ENCODE data around the gene PITX3. TPM values are rescaled to one million over a fixed set of nuclear protein-coding genes. Genes with fewer than 3 reads are reported as not detected.
"Not testable (repeated sequence)": the region's sequence is repeated elsewhere in the genome, so short reads cannot be mapped to it uniquely, and the experiment has no call there.

Gene PITX3
- polyA plus RNA-seq, 1 donor from 2014 or later, result not detected

DNA sequence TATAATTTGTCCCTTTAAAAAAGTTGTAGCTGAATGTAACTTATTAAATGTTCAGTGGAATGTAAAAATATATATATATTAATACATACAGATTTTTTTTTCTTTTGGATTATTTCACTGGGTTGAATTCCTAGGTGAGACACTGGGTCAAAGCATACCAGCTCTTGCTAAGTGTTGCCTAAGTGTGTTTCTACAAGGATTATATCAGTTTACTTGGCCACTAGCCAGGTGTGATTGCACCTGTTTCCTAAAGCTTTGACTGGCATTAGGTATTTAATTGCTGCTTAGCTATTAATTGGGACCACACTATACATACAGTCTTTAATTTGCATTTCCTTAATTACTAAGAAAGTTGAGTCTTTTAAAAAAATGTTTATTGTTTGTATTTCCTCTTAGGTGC lies 20.7 kb downstream of the PITX3 start:
- Histone ChIP-seq H3K79me2 (replicated peaks; ENCODE audit: insufficient read depth, low read length) (no peaks in the 10 kb centered on the region), H3K4me2 (ENCODE audit: low read length) (no peak overlapping the region), H2AFZ (ENCODE audit: low read depth, low read length) (no peak overlapping the region), H3K9me2 (ENCODE audit: insufficient read depth, low read length) (no peaks in the 10 kb centered on the region), H3K27ac (ENCODE audit: low read length) (no peak overlapping the region), H3K4me3 (ENCODE audit: low read length) (no peak overlapping the region), H3K9ac (ENCODE audit: low read length) (no peak overlapping the region), H3K9me3 (ENCODE audit: low read length) (no peaks in the 10 kb centered on the region), H3F3A (ENCODE audit: insufficient read depth, low read length, poor library complexity, severe bottlenecking) (no peaks in the 10 kb centered on the region), H3K27me3 (ENCODE audit: insufficient read depth, low read depth, low read length) (peaks cover 4% of the 10 kb centered on the region), H4K20me1 (ENCODE audit: insufficient read depth) (no peaks in the 10 kb centered on the region), H3K36me3 (ENCODE audit: insufficient read depth, low read length) (no peaks in the 10 kb centered on the region)
- TF ChIP-seq SMC3 (conservative IDR thresholded peaks at IDR 0.05; ENCODE audit: poor library complexity), result no peak
- TF ChIP-seq TAF1 (IDR thresholded peaks at IDR 0.05; ENCODE audit: low read depth), result no peak
- no peak for TF ChIP-seq EZH2 (IDR thresholded peaks at IDR 0.05; ENCODE audit: borderline replicate concordance, insufficient read depth, low read length, poor library complexity, severe bottlenecking)

DNA sequence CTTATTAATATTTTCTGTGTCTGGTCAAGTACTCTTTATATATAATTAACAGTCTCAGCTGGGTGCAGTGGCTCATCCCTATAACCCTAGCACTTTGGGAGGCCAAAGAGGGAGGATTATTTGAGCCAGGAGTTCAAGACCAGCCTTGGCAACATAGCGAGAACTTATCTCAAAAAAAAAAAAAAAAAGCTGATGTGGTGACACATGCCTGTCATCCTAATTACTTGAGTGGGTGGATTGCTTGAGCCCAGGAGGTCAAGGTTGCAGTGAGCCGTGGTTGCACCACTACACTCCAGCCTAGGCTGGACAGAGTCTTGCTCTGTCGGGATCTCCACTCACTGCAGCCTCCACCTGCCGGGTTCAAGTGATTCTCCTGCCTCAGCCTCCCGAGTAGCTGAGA lies 21.9 kb downstream of the PITX3 start:
- Histone ChIP-seq H3K27me3 (ENCODE audit: insufficient read depth, low read depth, low read length) (no peaks in the 10 kb centered on the region), H3K9me3 (ENCODE audit: low read length) (no peaks in the 10 kb centered on the region), H3K4me2 (ENCODE audit: low read length) (no peak overlapping the region), H3K79me2 (replicated peaks; ENCODE audit: insufficient read depth, low read length) (no peaks in the 10 kb centered on the region), H3K36me3 (ENCODE audit: insufficient read depth, low read length) (no peaks in the 10 kb centered on the region), H3K9ac (ENCODE audit: low read length) (no peak overlapping the region), H3K9me2 (ENCODE audit: insufficient read depth, low read length) (no peaks in the 10 kb centered on the region), H2AFZ (ENCODE audit: low read depth, low read length) (no peak overlapping the region), H3K4me3 (ENCODE audit: low read length) (no peak overlapping the region), H3F3A (ENCODE audit: insufficient read depth, low read length, poor library complexity, severe bottlenecking) (no peaks in the 10 kb centered on the region), H4K20me1 (ENCODE audit: insufficient read depth) (no peaks in the 10 kb centered on the region), H3K27ac (ENCODE audit: low read length) (no peak overlapping the region)
- TF ChIP-seq TAF1 (IDR thresholded peaks at IDR 0.05; ENCODE audit: low read depth) (no peak), EP300 (conservative IDR thresholded peaks at IDR 0.05; ENCODE audit: poor library complexity, severe bottlenecking) (no peak), POLR2AphosphoS5 (IDR thresholded peaks at IDR 0.05) (no peak), SMC3 (conservative IDR thresholded peaks at IDR 0.05; ENCODE audit: poor library complexity) (no peak), EZH2 (IDR thresholded peaks at IDR 0.05; ENCODE audit: borderline replicate concordance, insufficient read depth, low read length, poor library complexity, severe bottlenecking) (no peak), MXI1 (conservative IDR thresholded peaks at IDR 0.05; ENCODE audit: poor library complexity, severe bottlenecking) (no peak), RAD21 (conservative IDR thresholded peaks at IDR 0.05) (no peak)
- TF ChIP-seq, protein P1, sequence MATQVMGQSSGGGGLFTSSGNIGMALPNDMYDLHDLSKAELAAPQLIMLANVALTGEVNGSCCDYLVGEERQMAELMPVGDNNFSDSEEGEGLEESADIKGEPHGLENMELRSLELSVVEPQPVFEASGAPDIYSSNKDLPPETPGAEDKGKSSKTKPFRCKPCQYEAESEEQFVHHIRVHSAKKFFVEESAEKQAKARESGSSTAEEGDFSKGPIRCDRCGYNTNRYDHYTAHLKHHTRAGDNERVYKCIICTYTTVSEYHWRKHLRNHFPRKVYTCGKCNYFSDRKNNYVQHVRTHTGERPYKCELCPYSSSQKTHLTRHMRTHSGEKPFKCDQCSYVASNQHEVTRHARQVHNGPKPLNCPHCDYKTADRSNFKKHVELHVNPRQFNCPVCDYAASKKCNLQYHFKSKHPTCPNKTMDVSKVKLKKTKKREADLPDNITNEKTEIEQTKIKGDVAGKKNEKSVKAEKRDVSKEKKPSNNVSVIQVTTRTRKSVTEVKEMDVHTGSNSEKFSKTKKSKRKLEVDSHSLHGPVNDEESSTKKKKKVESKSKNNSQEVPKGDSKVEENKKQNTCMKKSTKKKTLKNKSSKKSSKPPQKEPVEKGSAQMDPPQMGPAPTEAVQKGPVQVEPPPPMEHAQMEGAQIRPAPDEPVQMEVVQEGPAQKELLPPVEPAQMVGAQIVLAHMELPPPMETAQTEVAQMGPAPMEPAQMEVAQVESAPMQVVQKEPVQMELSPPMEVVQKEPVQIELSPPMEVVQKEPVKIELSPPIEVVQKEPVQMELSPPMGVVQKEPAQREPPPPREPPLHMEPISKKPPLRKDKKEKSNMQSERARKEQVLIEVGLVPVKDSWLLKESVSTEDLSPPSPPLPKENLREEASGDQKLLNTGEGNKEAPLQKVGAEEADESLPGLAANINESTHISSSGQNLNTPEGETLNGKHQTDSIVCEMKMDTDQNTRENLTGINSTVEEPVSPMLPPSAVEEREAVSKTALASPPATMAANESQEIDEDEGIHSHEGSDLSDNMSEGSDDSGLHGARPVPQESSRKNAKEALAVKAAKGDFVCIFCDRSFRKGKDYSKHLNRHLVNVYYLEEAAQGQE (IDR thresholded peaks at IDR 0.05; ENCODE audit: borderline replicate concordance), result no peak
- TF ChIP-seq, protein P2, sequence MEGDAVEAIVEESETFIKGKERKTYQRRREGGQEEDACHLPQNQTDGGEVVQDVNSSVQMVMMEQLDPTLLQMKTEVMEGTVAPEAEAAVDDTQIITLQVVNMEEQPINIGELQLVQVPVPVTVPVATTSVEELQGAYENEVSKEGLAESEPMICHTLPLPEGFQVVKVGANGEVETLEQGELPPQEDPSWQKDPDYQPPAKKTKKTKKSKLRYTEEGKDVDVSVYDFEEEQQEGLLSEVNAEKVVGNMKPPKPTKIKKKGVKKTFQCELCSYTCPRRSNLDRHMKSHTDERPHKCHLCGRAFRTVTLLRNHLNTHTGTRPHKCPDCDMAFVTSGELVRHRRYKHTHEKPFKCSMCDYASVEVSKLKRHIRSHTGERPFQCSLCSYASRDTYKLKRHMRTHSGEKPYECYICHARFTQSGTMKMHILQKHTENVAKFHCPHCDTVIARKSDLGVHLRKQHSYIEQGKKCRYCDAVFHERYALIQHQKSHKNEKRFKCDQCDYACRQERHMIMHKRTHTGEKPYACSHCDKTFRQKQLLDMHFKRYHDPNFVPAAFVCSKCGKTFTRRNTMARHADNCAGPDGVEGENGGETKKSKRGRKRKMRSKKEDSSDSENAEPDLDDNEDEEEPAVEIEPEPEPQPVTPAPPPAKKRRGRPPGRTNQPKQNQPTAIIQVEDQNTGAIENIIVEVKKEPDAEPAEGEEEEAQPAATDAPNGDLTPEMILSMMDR (IDR thresholded peaks at IDR 0.05; ENCODE audit: poor library complexity, severe bottlenecking), result no peak

DNA sequence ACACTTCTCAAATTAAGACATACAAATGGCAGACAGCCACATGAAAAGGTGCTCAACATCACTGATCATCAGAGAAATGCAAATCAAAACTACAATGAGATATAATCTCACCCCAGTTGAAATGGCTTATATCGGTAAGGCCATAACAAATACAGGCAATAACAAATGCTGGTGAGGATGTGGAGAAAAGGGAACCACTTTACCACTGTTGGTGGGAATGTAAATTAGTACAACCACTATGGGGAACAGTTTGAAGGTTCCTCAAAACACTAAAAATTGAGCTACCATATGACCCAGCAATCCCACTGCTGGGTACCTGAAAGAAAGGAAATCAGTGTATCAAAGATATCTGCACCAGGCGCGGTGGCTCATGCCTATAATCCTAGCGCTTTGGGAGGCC lies 27.7 kb downstream of the PITX3 start:
- H4K20me1 ChIP-seq (ENCODE audit: insufficient read depth); H3K27me3 ChIP-seq (ENCODE audit: insufficient read depth, low read depth, low read length); H3K4me3 ChIP-seq (ENCODE audit: low read length); H3K9me3 ChIP-seq (ENCODE audit: low read length); H3K4me2 ChIP-seq (ENCODE audit: low read length); H2AFZ ChIP-seq (ENCODE audit: low read depth, low read length); H3K27ac ChIP-seq (ENCODE audit: low read length); H3K9ac ChIP-seq (ENCODE audit: low read length); H3K9me2 ChIP-seq (ENCODE audit: insufficient read depth, low read length); H3K36me3 ChIP-seq (ENCODE audit: insufficient read depth, low read length); H3F3A ChIP-seq (ENCODE audit: insufficient read depth, low read length, poor library complexity, severe bottlenecking); H3K79me2 ChIP-seq (replicated peaks; ENCODE audit: insufficient read depth, low read length): not testable (repeated sequence)
